H1 (cell line): ENCODE measurements around the gene NOD2. TPM values are rescaled to one million over a fixed set of nuclear protein-coding genes. Genes with fewer than 3 reads are reported as not detected.

Experiments used
- EGR1 ChIP-seq: IDR thresholded peaks from 2 replicates; pipeline ENCODE4 v1.6.1; 2011; ENCODE audit warnings: low read depth, low read length, borderline replicate concordance
- PHF8 ChIP-seq: fragments of 200-600 bp; sonication (generic); conservative IDR thresholded peaks from 2 replicates; pipeline ENCODE4 v1.7.1; 2012; ENCODE audit warnings: low read depth, mild to moderate bottlenecking, inconsistent platforms, low read length, moderate library complexity
- RAD21 ChIP-seq, 2 experiments: IDR thresholded peaks in 1 of 2; conservative IDR thresholded peaks in 1 of 2; 2 replicates each; pipeline ENCODE4 v1.6.1; 2011; ENCODE audit warnings: low read depth in 2 of 2, low read length in 2 of 2, improper control_type of control experiment in 1 of 2, inconsistent platforms in 1 of 2, mild to moderate bottlenecking in 1 of 2, moderate library complexity in 1 of 2
- SAP30 ChIP-seq: fragments of 300-600 bp; sonication (generic); IDR thresholded peaks from 2 replicates; pipeline ENCODE4 v1.7.1; 2012; ENCODE audit warnings: low read length, moderate library complexity, mild to moderate bottlenecking, inconsistent platforms; ENCODE audit not compliant: insufficient read depth, insufficient replicate concordance
- polyA plus RNA-seq, 7 experiments: library from polyadenylated mRNA; depleted of rRNA in 3 of 7; stranded (reverse) in 5 of 7; unstranded in 2 of 7; fragments of >200 nt in 5 of 7; fragments of 200-250 nt in 2 of 7; gene quantifications; 1 replicate in 5 of 7; 2 replicates in 1 of 7; 4 replicates in 1 of 7; pipeline versions ENCODE4 v1.2.1 to v1.2.3, GENCODE V29; 2011 to 2013; ENCODE audit warnings: missing spikeins in 2 of 7, mixed read lengths in 2 of 7
- total RNA-seq: library from RNA; stranded (reverse); fragmentation: NEBNext Ultra II Directional; extraction: Animal tissue kit (Norgen Biotek cat#: 25700); gene quantifications from 2 replicates; pipeline ENCODE4 v1.2.1, GENCODE V29; 2021
- TF ChIP-seq, protein P1 (sequence below): IDR thresholded peaks from 2 replicates; pipeline ENCODE4 v1.6.1; 2011; ENCODE audit warnings: low read depth, mild to moderate bottlenecking, low read length; ENCODE audit not compliant: insufficient read depth
- TF ChIP-seq, protein P2 (sequence below): fragments of 300-600 bp; sonication (generic); IDR thresholded peaks from 2 replicates; pipeline ENCODE4 v1.7.1; 2012; ENCODE audit warnings: low read length, moderate library complexity, mild to moderate bottlenecking, inconsistent platforms; ENCODE audit not compliant: insufficient replicate concordance

Gene NOD2
- total and polyA plus RNA-seq, 2 of the 8 experiments (the other 6 are each of a cell fraction or from before 2014, with no cell fraction given), result 0.37 to 0.42 TPM

DNA sequence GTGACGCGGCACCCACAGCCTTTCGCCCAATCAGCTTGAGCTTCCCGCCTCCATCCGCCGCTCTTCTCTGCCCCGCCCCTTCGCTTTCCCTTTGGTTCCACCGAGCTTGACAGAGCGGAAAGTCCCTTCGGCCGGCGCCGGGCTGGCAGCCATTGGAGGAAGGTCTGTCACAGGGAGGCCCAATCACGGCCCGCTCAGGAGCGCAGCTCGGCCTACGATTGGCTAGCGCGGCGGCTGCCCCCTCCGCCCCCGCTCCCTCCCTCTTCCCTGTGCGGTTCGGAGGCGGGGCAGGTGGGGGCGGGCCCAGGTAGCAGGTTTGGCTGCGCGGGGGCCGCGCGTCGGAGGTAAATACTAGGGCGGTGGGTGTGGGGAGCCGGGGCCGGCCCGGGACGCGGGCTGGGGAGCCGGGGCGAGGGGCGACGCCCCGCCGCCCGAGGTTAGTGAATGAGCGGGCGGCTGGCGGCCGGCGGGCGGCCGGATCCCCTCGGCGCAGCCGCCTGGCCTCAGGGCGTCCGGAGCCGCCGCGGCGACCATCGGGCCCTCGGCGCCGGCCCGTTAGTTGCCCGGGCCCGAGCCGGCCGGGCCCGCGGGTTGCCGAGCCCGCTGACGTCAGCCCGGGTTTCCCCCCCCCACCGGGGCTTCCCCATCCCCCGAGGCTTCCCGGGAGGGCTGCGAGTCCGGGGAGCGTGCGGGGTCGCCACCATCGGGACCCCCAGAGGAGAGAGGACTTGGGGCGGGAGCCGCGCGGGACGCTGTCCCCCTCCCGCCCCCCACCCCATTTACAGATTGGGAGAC, 48.6 kb downstream of the NOD2 start, which contains the start of gene CYLD (continued):
- TF ChIP-seq EGR1 (peak; percentile 92; the same call in 1 of the 2 replicates), PHF8 (peak; percentile 48; the same call in 1 of the 2 replicates), SAP30 (no peak), RAD21 (IDR thresholded peaks at IDR 0.05 in 1 of 2, conservative IDR thresholded peaks at IDR 0.05 in 1 of 2; ENCODE audit: low read depth in 2 of 2, low read length in 2 of 2) (no peak)
- TF ChIP-seq, protein P1, sequence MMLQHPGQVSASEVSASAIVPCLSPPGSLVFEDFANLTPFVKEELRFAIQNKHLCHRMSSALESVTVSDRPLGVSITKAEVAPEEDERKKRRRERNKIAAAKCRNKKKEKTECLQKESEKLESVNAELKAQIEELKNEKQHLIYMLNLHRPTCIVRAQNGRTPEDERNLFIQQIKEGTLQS, result no peak
- TF ChIP-seq, protein P2, sequence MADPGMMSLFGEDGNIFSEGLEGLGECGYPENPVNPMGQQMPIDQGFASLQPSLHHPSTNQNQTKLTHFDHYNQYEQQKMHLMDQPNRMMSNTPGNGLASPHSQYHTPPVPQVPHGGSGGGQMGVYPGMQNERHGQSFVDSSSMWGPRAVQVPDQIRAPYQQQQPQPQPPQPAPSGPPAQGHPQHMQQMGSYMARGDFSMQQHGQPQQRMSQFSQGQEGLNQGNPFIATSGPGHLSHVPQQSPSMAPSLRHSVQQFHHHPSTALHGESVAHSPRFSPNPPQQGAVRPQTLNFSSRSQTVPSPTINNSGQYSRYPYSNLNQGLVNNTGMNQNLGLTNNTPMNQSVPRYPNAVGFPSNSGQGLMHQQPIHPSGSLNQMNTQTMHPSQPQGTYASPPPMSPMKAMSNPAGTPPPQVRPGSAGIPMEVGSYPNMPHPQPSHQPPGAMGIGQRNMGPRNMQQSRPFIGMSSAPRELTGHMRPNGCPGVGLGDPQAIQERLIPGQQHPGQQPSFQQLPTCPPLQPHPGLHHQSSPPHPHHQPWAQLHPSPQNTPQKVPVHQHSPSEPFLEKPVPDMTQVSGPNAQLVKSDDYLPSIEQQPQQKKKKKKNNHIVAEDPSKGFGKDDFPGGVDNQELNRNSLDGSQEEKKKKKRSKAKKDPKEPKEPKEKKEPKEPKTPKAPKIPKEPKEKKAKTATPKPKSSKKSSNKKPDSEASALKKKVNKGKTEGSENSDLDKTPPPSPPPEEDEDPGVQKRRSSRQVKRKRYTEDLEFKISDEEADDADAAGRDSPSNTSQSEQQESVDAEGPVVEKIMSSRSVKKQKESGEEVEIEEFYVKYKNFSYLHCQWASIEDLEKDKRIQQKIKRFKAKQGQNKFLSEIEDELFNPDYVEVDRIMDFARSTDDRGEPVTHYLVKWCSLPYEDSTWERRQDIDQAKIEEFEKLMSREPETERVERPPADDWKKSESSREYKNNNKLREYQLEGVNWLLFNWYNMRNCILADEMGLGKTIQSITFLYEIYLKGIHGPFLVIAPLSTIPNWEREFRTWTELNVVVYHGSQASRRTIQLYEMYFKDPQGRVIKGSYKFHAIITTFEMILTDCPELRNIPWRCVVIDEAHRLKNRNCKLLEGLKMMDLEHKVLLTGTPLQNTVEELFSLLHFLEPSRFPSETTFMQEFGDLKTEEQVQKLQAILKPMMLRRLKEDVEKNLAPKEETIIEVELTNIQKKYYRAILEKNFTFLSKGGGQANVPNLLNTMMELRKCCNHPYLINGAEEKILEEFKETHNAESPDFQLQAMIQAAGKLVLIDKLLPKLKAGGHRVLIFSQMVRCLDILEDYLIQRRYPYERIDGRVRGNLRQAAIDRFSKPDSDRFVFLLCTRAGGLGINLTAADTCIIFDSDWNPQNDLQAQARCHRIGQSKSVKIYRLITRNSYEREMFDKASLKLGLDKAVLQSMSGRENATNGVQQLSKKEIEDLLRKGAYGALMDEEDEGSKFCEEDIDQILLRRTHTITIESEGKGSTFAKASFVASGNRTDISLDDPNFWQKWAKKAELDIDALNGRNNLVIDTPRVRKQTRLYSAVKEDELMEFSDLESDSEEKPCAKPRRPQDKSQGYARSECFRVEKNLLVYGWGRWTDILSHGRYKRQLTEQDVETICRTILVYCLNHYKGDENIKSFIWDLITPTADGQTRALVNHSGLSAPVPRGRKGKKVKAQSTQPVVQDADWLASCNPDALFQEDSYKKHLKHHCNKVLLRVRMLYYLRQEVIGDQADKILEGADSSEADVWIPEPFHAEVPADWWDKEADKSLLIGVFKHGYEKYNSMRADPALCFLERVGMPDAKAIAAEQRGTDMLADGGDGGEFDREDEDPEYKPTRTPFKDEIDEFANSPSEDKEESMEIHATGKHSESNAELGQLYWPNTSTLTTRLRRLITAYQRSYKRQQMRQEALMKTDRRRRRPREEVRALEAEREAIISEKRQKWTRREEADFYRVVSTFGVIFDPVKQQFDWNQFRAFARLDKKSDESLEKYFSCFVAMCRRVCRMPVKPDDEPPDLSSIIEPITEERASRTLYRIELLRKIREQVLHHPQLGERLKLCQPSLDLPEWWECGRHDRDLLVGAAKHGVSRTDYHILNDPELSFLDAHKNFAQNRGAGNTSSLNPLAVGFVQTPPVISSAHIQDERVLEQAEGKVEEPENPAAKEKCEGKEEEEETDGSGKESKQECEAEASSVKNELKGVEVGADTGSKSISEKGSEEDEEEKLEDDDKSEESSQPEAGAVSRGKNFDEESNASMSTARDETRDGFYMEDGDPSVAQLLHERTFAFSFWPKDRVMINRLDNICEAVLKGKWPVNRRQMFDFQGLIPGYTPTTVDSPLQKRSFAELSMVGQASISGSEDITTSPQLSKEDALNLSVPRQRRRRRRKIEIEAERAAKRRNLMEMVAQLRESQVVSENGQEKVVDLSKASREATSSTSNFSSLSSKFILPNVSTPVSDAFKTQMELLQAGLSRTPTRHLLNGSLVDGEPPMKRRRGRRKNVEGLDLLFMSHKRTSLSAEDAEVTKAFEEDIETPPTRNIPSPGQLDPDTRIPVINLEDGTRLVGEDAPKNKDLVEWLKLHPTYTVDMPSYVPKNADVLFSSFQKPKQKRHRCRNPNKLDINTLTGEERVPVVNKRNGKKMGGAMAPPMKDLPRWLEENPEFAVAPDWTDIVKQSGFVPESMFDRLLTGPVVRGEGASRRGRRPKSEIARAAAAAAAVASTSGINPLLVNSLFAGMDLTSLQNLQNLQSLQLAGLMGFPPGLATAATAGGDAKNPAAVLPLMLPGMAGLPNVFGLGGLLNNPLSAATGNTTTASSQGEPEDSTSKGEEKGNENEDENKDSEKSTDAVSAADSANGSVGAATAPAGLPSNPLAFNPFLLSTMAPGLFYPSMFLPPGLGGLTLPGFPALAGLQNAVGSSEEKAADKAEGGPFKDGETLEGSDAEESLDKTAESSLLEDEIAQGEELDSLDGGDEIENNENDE, result no peak
